Spinal cord (tissue), 10 donors: ENCODE measurements around the gene CTNNA3. TPM values are rescaled to one million over a fixed set of nuclear protein-coding genes. Genes with fewer than 3 reads are reported as not detected.

ENCODE experiments used
- DNase-seq, 6 donors: peaks; one replicate each; pipeline versions ENCODE4 v3.0.0 to v3.0.0-alpha.2; 2013 to 2015; ENCODE audit warnings: low spot score in 6 of 6, low read depth in 4 of 6
- H3K27ac ChIP-seq: one replicate; pipeline ENCODE4 v1.5.1; 2013; ENCODE audit warnings: low read depth, low read length, control low read depth
- H3K27me3 ChIP-seq: one replicate; pipeline ENCODE4 v1.6.1; 2013; ENCODE audit warnings: low read length; ENCODE audit not compliant: control insufficient read depth, insufficient read depth
- H3K36me3 ChIP-seq: one replicate; pipeline ENCODE4 v1.6.1; 2013; ENCODE audit warnings: low read length; ENCODE audit not compliant: control insufficient read depth, insufficient read depth
- H3K4me1 ChIP-seq: one replicate; pipeline ENCODE4 v1.6.1; 2013; ENCODE audit warnings: low read length; ENCODE audit not compliant: control insufficient read depth, insufficient read depth
- H3K4me3 ChIP-seq: one replicate; pipeline ENCODE4 v1.5.1; 2013; ENCODE audit warnings: low read depth, low read length, control low read depth
- H3K9me3 ChIP-seq: one replicate; pipeline ENCODE4 v1.6.1; 2013; ENCODE audit warnings: low read length; ENCODE audit not compliant: control insufficient read depth, insufficient read depth
- WGBS: methylation state at CpG from one replicate; pipeline ENCODE4 v1.1.5; 2013; ENCODE audit warnings: missing lambda C conversion rate; ENCODE audit not compliant: insufficient coverage; 5-methylcytosine and 5-hydroxymethylcytosine counted together
- polyA plus RNA-seq, 2 donors: library from polyadenylated mRNA; unstranded; fragments of 120-200 nt; gene quantifications; one replicate each; pipeline ENCODE4 v1.2.1, GENCODE V29; 2013; ENCODE audit not compliant: insufficient read length in 2 of 2
- total RNA-seq, 2 donors: library from RNA; depleted of rRNA in 1 of 2; stranded (reverse); fragments of 120-200 nt in 1 of 2; fragments of >200 nt in 1 of 2; gene quantifications; one replicate each; pipeline versions ENCODE4 v1.2.3 to v1.2.4, GENCODE V29; 2013 to 2014
- donor health status: healthy.

CTNNA3 gene
- total and polyA plus RNA-seq, 4 donors, result 15.3 to 63.5 (median 41.0) TPM

DNA sequence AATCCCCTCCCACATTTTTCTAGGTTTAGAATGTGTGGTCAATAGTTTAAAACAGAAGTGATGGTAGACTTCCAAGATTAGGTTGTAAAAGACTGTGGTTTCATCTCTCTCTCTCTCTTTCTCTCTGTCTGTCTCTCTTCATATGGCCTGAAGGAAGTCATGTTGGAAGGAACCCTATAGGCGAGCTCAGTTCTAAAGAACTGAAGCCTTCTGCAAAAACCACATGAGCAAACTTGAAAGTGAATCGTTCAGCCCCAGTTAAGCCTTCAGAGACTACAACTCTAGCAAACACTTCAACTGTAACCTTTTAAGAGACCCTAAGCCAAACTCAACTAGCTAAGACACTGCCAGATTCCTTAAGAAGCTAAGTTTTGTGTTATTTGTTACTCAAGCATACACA, 1477.7 kb downstream of the CTNNA3 start:
- H3K4me1 ChIP-seq, result no peaks in the 10 kb centered on the region
- no peaks in the 10 kb centered on the region for H3K9me3 ChIP-seq
- H3K27ac ChIP-seq, result no peak overlapping the region
- no peaks in the 10 kb centered on the region for H3K27me3 ChIP-seq
- DNase-seq, result no peak
- H3K4me3 ChIP-seq, result no peak overlapping the region
- WGBS, result 86% methylated on average over 1 of the region's 2 CpGs
- H3K36me3 ChIP-seq, result peaks cover 2% of the 10 kb centered on the region

DNA sequence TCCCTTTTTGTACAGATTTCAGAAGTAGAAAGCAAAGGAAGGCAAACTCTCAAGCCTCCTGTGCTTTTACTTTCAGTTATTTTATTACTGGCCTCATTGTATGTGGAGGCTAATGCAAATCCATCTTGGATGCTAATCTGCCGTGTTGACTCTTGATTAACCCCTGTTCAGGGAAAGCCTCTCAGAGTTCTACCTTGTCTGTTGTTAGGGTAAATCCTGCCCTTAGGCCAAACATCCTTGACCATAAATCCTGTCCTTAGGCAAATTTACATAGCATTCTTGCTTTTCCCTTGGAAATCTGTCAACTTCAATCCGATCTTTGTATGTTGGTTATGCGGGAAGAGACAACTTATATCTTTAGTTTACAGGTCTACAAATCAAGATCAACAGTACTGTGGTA, 1480.1 kb downstream of the CTNNA3 start:
- H3K4me3 ChIP-seq, result no peak overlapping the region
- peaks cover 2% of the 10 kb centered on the region for H3K36me3 ChIP-seq
- no peaks in the 10 kb centered on the region for H3K27me3 ChIP-seq
- no peak for DNase-seq
- WGBS, result no CpG with 5 or more reads among the region's 3 CpGs
- no peaks in the 10 kb centered on the region for H3K9me3 ChIP-seq
- H3K27ac ChIP-seq, result no peak overlapping the region
- H3K4me1 ChIP-seq, result no peaks in the 10 kb centered on the region

- Histone ChIP-seq H3K4me1 (no peaks in the 10 kb centered on the region), H3K27me3 (no peaks in the 10 kb centered on the region), H3K9me3 (no peaks in the 10 kb centered on the region), H3K27ac (no peak overlapping the region), H3K36me3 (no peaks in the 10 kb centered on the region), H3K4me3 (no peak overlapping the region)
- no peak for DNase-seq
- 67% methylated on average over 2 of the region's 4 CpGs for WGBS
Observed at GRCh38 chr10:66214721-66215404, 1481.1 kb downstream of the CTNNA3 start.

DNA sequence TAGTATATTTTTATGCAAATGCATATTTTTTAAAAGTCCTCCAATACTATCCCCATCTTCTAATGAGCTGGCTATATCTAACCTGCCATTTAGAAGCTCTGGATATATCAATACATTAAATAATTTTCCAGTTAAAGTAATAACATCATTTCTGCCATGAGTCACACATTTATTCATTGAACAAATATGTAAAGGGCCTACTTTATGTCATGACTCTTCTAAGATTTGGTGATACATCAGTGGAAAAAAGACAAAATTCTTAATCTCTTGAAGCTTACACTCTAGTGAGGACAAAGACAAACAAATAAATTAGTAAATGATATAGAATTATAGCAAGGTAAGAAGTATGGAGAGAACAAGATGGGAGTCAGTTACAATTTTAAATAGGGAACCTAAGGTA, 1487.0 kb downstream of the CTNNA3 start:
- Histone ChIP-seq H3K4me3 (no peak overlapping the region), H3K36me3 (no peaks in the 10 kb centered on the region), H3K4me1 (no peaks in the 10 kb centered on the region), H3K27ac (no peak overlapping the region), H3K27me3 (no peaks in the 10 kb centered on the region), H3K9me3 (no peaks in the 10 kb centered on the region)
- DNase-seq, result no peak

- Histone ChIP-seq H3K36me3 (no peaks in the 10 kb centered on the region), H3K27ac (no peak overlapping the region), H3K27me3 (no peaks in the 10 kb centered on the region), H3K9me3 (no peaks in the 10 kb centered on the region), H3K4me3 (no peak overlapping the region), H3K4me1 (no peaks in the 10 kb centered on the region)
- DNase-seq, result no peak
Observed at GRCh38 chr10:66204838-66205237, 1491.2 kb downstream of the CTNNA3 start.

DNA sequence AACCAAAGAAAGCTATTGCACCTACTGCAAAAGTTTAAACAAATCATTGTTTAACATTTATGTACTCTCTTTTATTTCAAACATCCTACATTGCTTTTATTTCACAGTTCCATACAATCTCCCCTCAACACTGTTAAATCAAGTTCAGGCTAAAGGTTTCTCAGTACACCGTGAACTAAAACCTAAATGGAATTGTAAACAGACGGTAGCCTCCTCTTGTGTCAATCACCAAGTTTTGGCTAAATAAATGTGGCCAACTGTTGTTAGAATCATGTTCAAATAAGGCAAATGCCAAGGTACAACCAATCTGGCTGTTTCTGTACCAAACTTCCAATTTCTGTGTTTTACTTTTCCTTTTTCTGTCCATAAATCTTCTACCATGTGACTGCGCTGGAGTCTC, 1493.9 kb downstream of the CTNNA3 start:
- WGBS, result 89% methylated on average over 1 of the region's 3 CpGs
- Histone ChIP-seq H3K4me1 (no peaks in the 10 kb centered on the region), H3K27ac (no peak overlapping the region), H3K4me3 (no peak overlapping the region), H3K9me3 (no peaks in the 10 kb centered on the region), H3K27me3 (no peaks in the 10 kb centered on the region), H3K36me3 (no peaks in the 10 kb centered on the region)
- no peak for DNase-seq

DNA sequence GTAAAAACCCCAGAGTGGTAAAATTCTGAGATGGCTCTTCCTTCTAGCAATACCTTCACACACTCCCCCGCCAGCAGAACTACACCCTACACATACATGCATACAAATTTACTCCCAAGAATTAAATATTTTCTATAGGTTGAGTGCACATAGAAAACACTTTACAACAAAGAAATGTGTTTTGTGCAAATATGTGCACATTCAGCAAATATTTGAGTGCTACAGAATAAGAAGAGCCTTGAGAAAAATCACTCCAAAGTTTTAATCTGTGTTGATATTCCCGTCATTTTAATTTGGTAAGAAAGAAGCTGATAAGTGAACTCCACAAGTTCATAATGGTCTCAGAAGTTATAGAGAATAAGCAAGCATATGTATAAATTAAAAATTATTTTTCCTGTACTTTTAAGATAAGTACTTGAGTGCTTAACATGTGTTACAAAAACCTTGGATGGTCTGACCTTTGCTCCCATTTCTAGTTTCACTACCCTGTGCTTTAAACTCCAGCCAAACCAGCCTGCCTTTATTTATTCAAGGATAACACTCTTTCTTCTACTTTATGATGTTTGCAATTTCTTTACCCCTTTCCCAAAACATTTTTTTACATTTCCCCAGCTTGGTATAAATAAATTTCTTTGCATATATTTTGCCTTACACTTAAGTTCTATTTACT, 1503.7 kb downstream of the CTNNA3 start:
- Histone ChIP-seq H3K27me3 (no peaks in the 10 kb centered on the region), H3K27ac (no peak overlapping the region), H3K4me1 (no peaks in the 10 kb centered on the region), H3K9me3 (no peaks in the 10 kb centered on the region), H3K4me3 (no peak overlapping the region), H3K36me3 (no peaks in the 10 kb centered on the region)
- 80% methylated on average over 1 of the region's 2 CpGs for WGBS
- DNase-seq, result no peak

- H3K4me3 ChIP-seq, result no peak overlapping the region
- H3K36me3 ChIP-seq, result no peaks in the 10 kb centered on the region
- H3K27me3 ChIP-seq, result no peaks in the 10 kb centered on the region
- no peak overlapping the region for H3K27ac ChIP-seq
- no peak for DNase-seq
- no peaks in the 10 kb centered on the region for H3K4me1 ChIP-seq
- WGBS, result no CpG with 5 or more reads among the region's 2 CpGs
- no peaks in the 10 kb centered on the region for H3K9me3 ChIP-seq
Observed at GRCh38 chr10:66190413-66190812, 1505.6 kb downstream of the CTNNA3 start.

GRCh38 chr10:66189271-66189670, 1506.7 kb downstream of the CTNNA3 start:
- no peak overlapping the region for H3K27ac ChIP-seq
- no peak for DNase-seq
- no peaks in the 10 kb centered on the region for H3K27me3 ChIP-seq
- no peaks in the 10 kb centered on the region for H3K9me3 ChIP-seq
- H3K4me1 ChIP-seq, result no peaks in the 10 kb centered on the region
- no peaks in the 10 kb centered on the region for H3K36me3 ChIP-seq
- no peak overlapping the region for H3K4me3 ChIP-seq

DNA sequence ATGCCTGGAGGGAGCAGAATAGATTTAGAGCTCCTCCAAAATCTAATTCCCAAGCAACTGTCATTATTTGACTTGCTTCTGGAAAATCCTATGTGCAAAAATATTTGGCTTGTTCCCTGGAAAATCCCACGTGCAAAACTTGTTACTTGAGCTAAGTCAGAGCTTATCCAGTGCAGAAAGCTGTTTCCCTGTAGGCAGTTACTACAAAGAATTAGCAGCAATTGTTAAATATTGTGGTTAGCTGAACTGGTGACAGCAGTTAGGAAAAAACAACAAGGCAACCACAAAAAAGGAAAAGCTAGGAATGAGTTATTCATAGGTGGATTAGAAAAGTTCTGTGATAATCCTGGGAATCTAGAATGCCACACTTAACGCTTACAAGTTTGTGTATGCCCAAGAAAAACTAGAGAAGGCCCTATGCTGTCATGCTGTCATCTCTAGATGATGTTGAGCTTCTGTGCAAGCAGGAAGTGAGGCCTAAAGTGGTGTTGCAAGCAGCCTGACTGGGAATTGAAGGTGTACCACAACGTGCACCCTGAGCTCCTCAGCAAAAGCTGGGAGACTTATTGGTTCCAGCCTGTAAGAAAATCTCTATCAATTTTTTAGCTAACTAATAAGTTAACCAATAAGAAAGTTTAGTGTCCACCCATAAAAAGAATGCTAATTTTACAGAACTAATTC, 1508.8 kb downstream of the CTNNA3 start:
- Histone ChIP-seq H3K36me3 (no peaks in the 10 kb centered on the region), H3K27ac (no peak overlapping the region), H3K9me3 (no peaks in the 10 kb centered on the region), H3K27me3 (no peaks in the 10 kb centered on the region), H3K4me1 (no peaks in the 10 kb centered on the region), H3K4me3 (no peak overlapping the region)
- DNase-seq, result no peak
- 71% methylated on average over 2 of the region's 3 CpGs for WGBS
